MCF 10A (cell line): ENCODE measurements around the gene SLC1A4. TPM values are rescaled to one million over a fixed set of nuclear protein-coding genes. Genes with fewer than 3 reads are reported as not detected.

Experiments used
- BruUV-seq: library from RNA; stranded (reverse); fragments of 400-500 nt; replicated peaks from 2 replicates; lab custom pipeline; 2021; lab: Mats Ljungman, UMichigan
- CTCF ChIA-PET: fragments of 300-600 bp; sonication (Branson Sonifier 250); formaldehyde crosslinking; extraction: SDS; loops from one replicate; lab custom pipeline; 2021; ENCODE audit warnings: antibody characterized with exemption, inconsistent platforms; lab: Yijun Ruan, JAX
- POLR2A ChIA-PET: fragments of 300-600, 350-650 bp; sonication (Branson Sonifier 250); formaldehyde crosslinking; extraction: SDS; loops from one replicate; lab custom pipeline; 2020; ENCODE audit warnings: antibody characterized with exemption, inconsistent platforms; lab: Yijun Ruan, JAX
- DNase-seq: peaks from one replicate; pipeline ENCODE4 v3.0.0-alpha.2; 2018; ENCODE audit not compliant: unreplicated experiment
- H3K27ac Mint-ChIP-seq: one replicate; pipeline ENCODE4 v1.8.0; 2022; ENCODE audit warnings: mild to moderate bottlenecking, low read depth, mixed read lengths; ENCODE audit not compliant: unreplicated experiment
- H3K27me3 Mint-ChIP-seq: one replicate; pipeline ENCODE4 v1.8.0; 2022; ENCODE audit warnings: mixed read lengths; ENCODE audit not compliant: insufficient read depth, unreplicated experiment
- H3K36me3 Mint-ChIP-seq: one replicate; pipeline ENCODE4 v1.8.0; 2022; ENCODE audit warnings: mild to moderate bottlenecking, moderate library complexity, mixed read lengths; ENCODE audit not compliant: insufficient read depth, unreplicated experiment
- H3K4me1 Mint-ChIP-seq: one replicate; pipeline ENCODE4 v1.8.0; 2022; ENCODE audit warnings: mixed read lengths; ENCODE audit not compliant: insufficient read depth, unreplicated experiment
- H3K4me3 Mint-ChIP-seq: one replicate; pipeline ENCODE4 v1.8.0; 2022; ENCODE audit warnings: mild to moderate bottlenecking, moderate library complexity, mixed read lengths; ENCODE audit not compliant: unreplicated experiment
- H3K9me3 Mint-ChIP-seq: one replicate; pipeline ENCODE4 v1.8.0; 2022; ENCODE audit warnings: mixed read lengths; ENCODE audit not compliant: unreplicated experiment
- CTCF ChIP-seq: fragments of 200-600 bp; IDR thresholded peaks from one replicate; pipeline ENCODE4 v1.8.0; 2022; ENCODE audit warnings: antibody characterized with exemption, mild to moderate bottlenecking; ENCODE audit not compliant: unreplicated experiment
- intact Hi-C: fragments of 100-400 bp; cut with micrococcal nuclease; formaldehyde crosslinking; loops from 2 replicates; pipeline ENCODE4 v1.14.1; 2022
- total RNA-seq: library from RNA; stranded (reverse); gene quantifications from 2 replicates; pipeline ENCODE4 v1.2.3, GENCODE V29; 2022

The SLC1A4 gene
- total RNA-seq, 1 experiment from 2014 or later: 36.0 TPM

- peak overlapping the region; percentile 91 for H3K4me3 Mint-ChIP-seq
- ChIA-PET CTCF (interaction anchor here (0.6 to 1.0 kb wide), 3 partner anchors 41 to 69 kb away, joined by 3 to 5 read pairs (median 4); no protein-coding TSS in a partner anchor), POLR2A (interaction anchor here (0.6 to 3.1 kb wide), 10 partner anchors 9 to 1012 kb away, joined by 3 to 23 read pairs (median 6); no protein-coding TSS in a partner anchor)
- no peaks in the 10 kb centered on the region for H3K27me3 Mint-ChIP-seq
- intact Hi-C loops: loop anchor here (5.0 kb wide), 1 partner anchor 45 kb away; no protein-coding TSS in a partner anchor
- no peak for TF ChIP-seq CTCF
- peak overlapping the region; percentile 61 for H3K27ac Mint-ChIP-seq
- BruUV-seq: TSS peak; percentile 76
- DNase-seq: peak; percentile 45
- H3K4me1 Mint-ChIP-seq: peaks cover 36% of the 10 kb centered on the region
- H3K9me3 Mint-ChIP-seq: no peaks in the 10 kb centered on the region
- peaks cover under 1% of the 10 kb centered on the region for H3K36me3 Mint-ChIP-seq
Observed at GRCh38 chr2:64987001-64987955, 1.9 kb upstream of the SLC1A4 start.

- DNase-seq: peak; percentile 79
- BruUV-seq: no TSS peak
- Mint-ChIP-seq H3K27ac (peak overlapping the region; percentile 61), H3K4me1 (peaks cover 43% of the 10 kb centered on the region), H3K9me3 (no peaks in the 10 kb centered on the region), H3K36me3 (peaks cover 6% of the 10 kb centered on the region), H3K27me3 (no peaks in the 10 kb centered on the region), H3K4me3 (peak overlapping the region; percentile 91)
- POLR2A ChIA-PET: interaction anchor here (0.6 to 3.1 kb wide), 16 partner anchors 9 to 1011 kb away, joined by 3 to 23 read pairs (median 4); partner anchors contain the start of gene ACTR2
- CTCF ChIA-PET: interaction anchor here (1.0 to 1.1 kb wide), 2 partner anchors 15 to 70 kb away, joined by 3 to 4 read pairs; no protein-coding TSS in a partner anchor
- intact Hi-C loops: loop anchor here (2.0 to 5.0 kb wide), 2 partner anchors 46 to 53 kb away; no protein-coding TSS in a partner anchor
- TF ChIP-seq CTCF: no peak
Observed at GRCh38 chr2:64987956-64988419, 1.2 kb upstream of the SLC1A4 start.

- no TSS peak for BruUV-seq
- ChIA-PET CTCF (interaction anchor here (0.9 to 1.1 kb wide), 3 partner anchors 11 to 71 kb away, joined by 3 to 5 read pairs (median 4); no protein-coding TSS in a partner anchor), POLR2A (interaction anchor here (0.6 to 3.1 kb wide), 16 partner anchors 8 to 239 kb away, joined by 3 to 23 read pairs (median 4); partner anchors contain the start of gene ACTR2)
- Mint-ChIP-seq H3K27ac (peak overlapping the region; percentile 61), H3K4me1 (peaks cover 47% of the 10 kb centered on the region), H3K9me3 (no peaks in the 10 kb centered on the region), H3K4me3 (peak overlapping the region; percentile 91), H3K36me3 (peaks cover 6% of the 10 kb centered on the region), H3K27me3 (no peaks in the 10 kb centered on the region)
- peak; percentile 77 for DNase-seq
- peak; percentile 36 for TF ChIP-seq CTCF
- intact Hi-C loops: loop anchor here (1.0 to 5.0 kb wide), 3 partner anchors 46 to 71 kb away; no protein-coding TSS in a partner anchor
Observed at GRCh38 chr2:64988420-64989125, 626 bp upstream of the SLC1A4 start.
